Chondrocyte (in vitro differentiated cells): ENCODE data around the gene OR11A1. TPM values are rescaled to one million over a fixed set of nuclear protein-coding genes. Genes with fewer than 3 reads are reported as not detected.

Source experiments
- DNase-seq: peaks from one replicate; pipeline ENCODE4 v3.0.0; 2021; ENCODE audit warnings: mixed read lengths, low spot score
- H3K27ac Mint-ChIP-seq: one replicate; pipeline ENCODE4 v1.8.0; 2021; ENCODE audit warnings: mild to moderate bottlenecking, moderate library complexity, mixed read lengths; ENCODE audit not compliant: unreplicated experiment
- H3K27me3 Mint-ChIP-seq: 2 replicates; pipeline ENCODE4 v1.8.0; 2021; ENCODE audit warnings: low read depth, mixed read lengths
- H3K36me3 Mint-ChIP-seq: 2 replicates; pipeline ENCODE4 v1.8.0; 2021; ENCODE audit warnings: low read depth, mixed read lengths
- H3K4me1 Mint-ChIP-seq: 2 replicates; pipeline ENCODE4 v1.8.0; 2021; ENCODE audit warnings: low read depth, mild to moderate bottlenecking, mixed read lengths
- H3K4me3 Mint-ChIP-seq: one replicate; pipeline ENCODE4 v1.8.0; 2021; ENCODE audit warnings: mild to moderate bottlenecking, moderate library complexity, mixed read lengths; ENCODE audit not compliant: unreplicated experiment
- H3K9me3 Mint-ChIP-seq: 2 replicates; pipeline ENCODE4 v1.8.0; 2021; ENCODE audit warnings: low read depth, mixed read lengths
- CTCF ChIP-seq: fragments of 200-600 bp; sonication (generic); IDR thresholded peaks from 2 replicates; pipeline ENCODE4 v1.5.0; 2021; ENCODE audit warnings: antibody characterized with exemption, mild to moderate bottlenecking, moderate library complexity
- total RNA-seq: library from RNA; stranded (reverse); gene quantifications from 3 replicates; pipeline ENCODE4 v1.2.1, GENCODE V29; 2021

Gene OR11A1
- total RNA-seq, 1 donor from 2014 or later: not detected

GRCh38 chr6:29477923-29478450 lies 21.1 kb upstream of the OR11A1 start:
- no peak for DNase-seq
- peaks cover 10% of the 10 kb centered on the region for H3K9me3 Mint-ChIP-seq
- H3K36me3 Mint-ChIP-seq: no peaks in the 10 kb centered on the region
- H3K4me3 Mint-ChIP-seq: no peak overlapping the region
- peaks cover 5% of the 10 kb centered on the region for H3K4me1 Mint-ChIP-seq
- no peak for TF ChIP-seq CTCF
- no peak overlapping the region for H3K27ac Mint-ChIP-seq
- H3K27me3 Mint-ChIP-seq: peaks cover 3% of the 10 kb centered on the region

- DNase-seq: no peak
- Mint-ChIP-seq H3K9me3 (no peaks in the 10 kb centered on the region), H3K4me3 (no peak overlapping the region), H3K4me1 (no peaks in the 10 kb centered on the region), H3K36me3 (no peaks in the 10 kb centered on the region), H3K27me3 (peaks cover 5% of the 10 kb centered on the region), H3K27ac (no peak overlapping the region)
- no peak for TF ChIP-seq CTCF
Measured at GRCh38 chr6:29474996-29475395, 18.1 kb upstream of the OR11A1 start.

GRCh38 chr6:29466241-29466640 lies 9.4 kb upstream of the OR11A1 start:
- Mint-ChIP-seq H3K27ac (no peak overlapping the region), H3K4me1 (no peaks in the 10 kb centered on the region), H3K9me3 (no peaks in the 10 kb centered on the region), H3K36me3 (no peaks in the 10 kb centered on the region), H3K27me3 (peaks cover 8% of the 10 kb centered on the region), H3K4me3 (no peak overlapping the region)
- no peak for DNase-seq
- TF ChIP-seq CTCF: no peak

GRCh38 chr6:29465801-29466200 lies 8.9 kb upstream of the OR11A1 start:
- Mint-ChIP-seq H3K36me3 (no peaks in the 10 kb centered on the region), H3K4me3 (no peak overlapping the region), H3K27ac (no peak overlapping the region), H3K9me3 (no peaks in the 10 kb centered on the region), H3K4me1 (no peaks in the 10 kb centered on the region), H3K27me3 (peaks cover 8% of the 10 kb centered on the region)
- no peak for TF ChIP-seq CTCF
- DNase-seq: no peak

- no peak for DNase-seq
- no peak overlapping the region for H3K27ac Mint-ChIP-seq
- H3K9me3 Mint-ChIP-seq: no peaks in the 10 kb centered on the region
- no peak for TF ChIP-seq CTCF
- no peak overlapping the region for H3K4me3 Mint-ChIP-seq
- H3K4me1 Mint-ChIP-seq: no peaks in the 10 kb centered on the region
- H3K27me3 Mint-ChIP-seq: peaks cover 8% of the 10 kb centered on the region
- H3K36me3 Mint-ChIP-seq: no peaks in the 10 kb centered on the region
Measured at GRCh38 chr6:29465279-29465678, 8.4 kb upstream of the OR11A1 start.
